NCI-H82 (cell line): ENCODE results near the gene DYSF.
A peak's percentile ranks its signal among the peaks of the same experiment; 100 is the strongest.

Source experiments
- DNase-seq: peaks from one replicate; lab custom pipeline; 2025; lab: John Stamatoyannopoulos, UW

Gene DYSF

DNA sequence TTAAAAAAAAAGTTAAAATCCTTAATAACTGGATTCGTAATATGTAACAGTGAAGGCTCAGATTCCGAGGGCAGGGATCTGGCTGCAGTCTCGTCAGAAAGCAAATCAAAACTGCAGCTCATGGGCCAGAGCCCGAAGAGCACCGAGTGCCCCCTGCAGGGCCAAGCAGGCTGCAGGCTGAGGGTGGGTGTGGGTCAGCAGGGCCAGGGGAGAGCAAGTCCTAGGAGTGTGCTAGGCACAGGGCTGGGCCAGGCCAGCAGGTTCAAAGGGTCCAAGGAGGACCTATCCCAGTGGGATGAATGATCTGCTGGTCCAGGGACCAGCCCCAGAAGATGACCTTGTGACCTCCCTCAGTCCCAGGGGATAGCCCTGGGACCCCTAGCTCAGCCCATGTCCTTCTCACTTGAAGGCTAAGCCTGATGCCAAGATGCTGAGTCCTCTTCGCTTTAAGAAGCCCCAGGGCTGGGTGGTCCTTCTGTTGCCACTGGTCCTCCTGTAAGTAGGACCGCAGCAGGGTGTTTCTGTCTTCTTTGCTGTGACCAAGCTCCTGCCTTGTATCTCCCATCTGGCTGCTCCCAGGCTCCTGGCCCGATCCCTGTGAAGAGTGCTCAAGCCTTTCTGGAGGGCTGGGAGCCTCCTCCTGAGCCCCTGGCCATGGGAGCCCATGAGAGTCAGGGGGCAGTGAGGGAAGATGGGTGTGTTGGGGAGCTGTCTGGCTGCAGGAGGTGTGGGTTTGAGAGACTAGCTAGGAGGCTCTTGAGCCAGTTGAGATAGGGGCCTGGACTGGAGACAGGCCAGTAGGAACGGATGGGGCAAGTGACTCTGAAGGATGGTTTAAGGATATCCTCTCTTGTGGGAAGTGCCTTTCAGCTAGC is 150.7 kb downstream of the DYSF start:
- no peak for DNase-seq

- DNase-seq = no peak
These were observed 151.4 kb downstream of the DYSF start for GRCh38 chr2:71604726-71605120.

DNA sequence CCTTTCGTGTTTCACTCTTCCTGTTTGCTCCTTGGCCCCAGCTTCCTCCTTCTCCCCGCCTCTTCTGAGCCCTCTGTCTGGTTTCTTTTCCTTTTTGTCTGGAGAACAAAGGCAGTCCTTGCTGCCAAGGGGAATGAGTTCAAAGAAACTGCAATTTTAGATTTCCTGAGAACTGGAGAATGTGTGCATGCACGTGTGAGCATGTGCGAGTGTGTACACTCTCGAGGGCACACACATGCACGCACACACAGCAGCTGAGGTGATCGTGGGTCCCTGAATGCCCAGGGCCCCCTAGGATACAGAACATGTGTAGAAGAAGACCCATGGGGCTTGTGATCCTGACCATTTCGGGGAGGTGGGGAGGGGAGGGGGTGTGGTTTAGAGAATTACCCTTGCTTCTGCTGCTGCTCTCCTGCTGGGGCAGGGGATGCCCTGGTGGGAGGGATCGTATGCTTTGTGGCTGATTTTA is 151.8 kb downstream of the DYSF start:
- no peak for DNase-seq

- DNase-seq = no peak
These were observed 152.4 kb downstream of the DYSF start for GRCh38 chr2:71605781-71606241.

DNA sequence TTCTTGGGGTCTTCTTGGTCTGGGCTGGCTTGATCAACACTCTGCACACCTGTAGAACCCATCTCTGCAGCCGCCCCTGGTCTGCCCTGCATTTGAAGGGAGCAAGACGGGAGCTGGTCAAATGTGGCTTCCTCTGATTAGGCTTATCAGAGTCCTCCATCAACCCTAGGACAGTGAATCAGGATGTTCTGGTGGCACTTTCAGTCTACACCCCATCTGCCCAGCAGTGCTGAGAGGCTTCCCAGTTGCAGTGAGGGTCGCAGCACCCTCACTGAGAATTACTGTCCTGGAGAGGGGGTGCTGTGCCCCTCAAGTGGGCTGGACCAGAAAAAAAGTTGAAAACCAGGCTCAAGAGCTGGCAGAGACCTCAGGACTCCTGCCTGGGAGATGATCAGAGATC is 152.9 kb downstream of the DYSF start:
- no peak for DNase-seq

GRCh38 chr2:71607151-71607889 is 154.0 kb downstream of the DYSF start:
- DNase-seq = no peak

DNA sequence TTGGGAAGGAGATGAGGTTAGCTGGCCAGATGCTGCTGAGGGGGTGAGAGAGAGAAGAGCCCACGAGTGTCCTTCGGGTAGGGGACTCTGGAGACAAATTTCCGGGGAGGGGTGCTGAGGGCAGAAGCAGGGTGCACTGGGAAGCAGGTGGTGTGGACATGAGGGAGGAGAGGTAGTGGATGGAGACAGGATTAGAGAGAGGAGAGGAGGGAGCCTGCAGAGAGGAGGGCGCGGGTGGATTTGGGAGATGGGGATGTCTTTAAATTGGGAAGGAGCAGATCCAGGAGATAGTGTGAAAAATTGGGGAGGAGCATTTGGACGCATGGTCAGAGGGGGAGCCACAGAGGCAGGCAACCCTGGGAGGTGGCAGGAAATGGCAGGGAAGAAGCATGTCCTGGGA is 154.7 kb downstream of the DYSF start:
- no peak for DNase-seq

- no peak for DNase-seq
These were observed 155.1 kb downstream of the DYSF start for GRCh38 chr2:71608441-71608840.

DNA sequence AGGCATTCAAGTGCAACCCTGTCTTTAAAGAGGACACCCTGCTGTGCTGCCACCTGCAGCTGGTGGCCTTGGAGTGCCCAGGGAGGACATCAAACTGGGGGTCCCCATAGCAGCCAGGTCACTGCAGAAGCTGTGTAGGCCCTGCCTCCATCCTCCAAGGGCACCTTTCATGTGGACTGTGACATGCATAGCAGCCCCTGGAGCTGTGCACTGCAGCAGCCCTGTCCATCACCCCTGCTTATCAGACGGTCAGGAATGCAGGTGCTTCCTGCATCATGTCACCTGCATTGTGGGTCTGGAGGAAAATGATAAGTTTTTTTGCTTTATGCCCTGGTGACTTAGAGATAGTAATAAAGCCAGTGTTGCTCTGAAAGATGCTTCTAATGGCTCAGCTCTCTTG is 155.7 kb downstream of the DYSF start:
- no peak for DNase-seq

- no peak for DNase-seq
These were observed 156.1 kb downstream of the DYSF start for GRCh38 chr2:71609441-71609840.

- DNase-seq = peak; percentile 26
These were observed 156.6 kb downstream of the DYSF start for GRCh38 chr2:71609958-71610357.

GRCh38 chr2:71610671-71611070 is 157.3 kb downstream of the DYSF start:
- DNase-seq = no peak

DNA sequence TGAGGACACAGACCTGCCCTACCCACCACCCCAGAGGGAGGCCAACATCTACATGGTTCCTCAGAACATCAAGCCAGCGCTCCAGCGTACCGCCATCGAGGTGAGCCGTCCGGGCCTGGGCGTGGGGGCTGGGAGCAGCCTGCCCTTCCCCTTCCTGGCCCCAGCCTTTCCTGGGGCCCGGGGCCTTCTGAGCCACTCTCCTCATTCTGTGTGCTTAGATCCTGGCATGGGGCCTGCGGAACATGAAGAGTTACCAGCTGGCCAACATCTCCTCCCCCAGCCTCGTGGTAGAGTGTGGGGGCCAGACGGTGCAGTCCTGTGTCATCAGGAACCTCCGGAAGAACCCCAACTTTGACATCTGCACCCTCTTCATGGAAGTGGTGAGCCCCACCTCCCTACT is 157.9 kb downstream of the DYSF start:
- no peak for DNase-seq

GRCh38 chr2:71611781-71612527 is 158.6 kb downstream of the DYSF start:
- DNase-seq = no peak

DNA sequence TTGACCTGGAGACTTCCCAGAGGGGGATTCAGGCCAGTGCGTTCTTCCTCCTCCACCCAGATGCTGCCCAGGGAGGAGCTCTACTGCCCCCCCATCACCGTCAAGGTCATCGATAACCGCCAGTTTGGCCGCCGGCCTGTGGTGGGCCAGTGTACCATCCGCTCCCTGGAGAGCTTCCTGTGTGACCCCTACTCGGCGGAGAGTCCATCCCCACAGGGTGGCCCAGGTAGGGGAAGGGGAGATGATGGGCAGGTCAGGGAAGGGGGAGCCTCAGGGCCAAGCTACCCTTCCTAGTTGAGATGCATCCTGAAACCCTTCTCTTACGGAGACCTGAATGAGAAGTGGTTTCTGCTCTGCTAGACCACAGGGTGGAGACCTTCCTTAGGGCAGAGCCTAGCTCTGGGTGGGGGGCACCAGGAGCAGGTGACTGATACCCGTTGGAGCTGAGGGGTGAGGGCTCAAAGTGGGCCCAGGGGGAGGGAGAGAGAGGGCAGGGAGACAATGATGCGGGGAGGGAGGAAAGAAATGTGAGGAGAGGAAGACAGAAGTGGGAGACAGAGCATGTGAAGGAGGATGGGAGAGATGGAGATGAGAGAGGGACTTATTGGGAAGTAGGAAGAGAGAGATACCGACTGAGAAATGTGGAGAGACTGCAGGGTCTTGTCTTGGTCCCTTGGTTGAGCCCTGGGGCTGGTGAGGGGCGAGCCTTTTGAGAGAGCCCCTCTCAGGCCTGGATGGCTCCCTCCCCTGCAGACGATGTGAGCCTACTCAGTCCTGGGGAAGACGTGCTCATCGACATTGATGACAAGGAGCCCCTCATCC is 159.4 kb downstream of the DYSF start:
- no peak for DNase-seq

GRCh38 chr2:71613403-71613952 is 160.1 kb downstream of the DYSF start:
- DNase-seq = no peak

DNA sequence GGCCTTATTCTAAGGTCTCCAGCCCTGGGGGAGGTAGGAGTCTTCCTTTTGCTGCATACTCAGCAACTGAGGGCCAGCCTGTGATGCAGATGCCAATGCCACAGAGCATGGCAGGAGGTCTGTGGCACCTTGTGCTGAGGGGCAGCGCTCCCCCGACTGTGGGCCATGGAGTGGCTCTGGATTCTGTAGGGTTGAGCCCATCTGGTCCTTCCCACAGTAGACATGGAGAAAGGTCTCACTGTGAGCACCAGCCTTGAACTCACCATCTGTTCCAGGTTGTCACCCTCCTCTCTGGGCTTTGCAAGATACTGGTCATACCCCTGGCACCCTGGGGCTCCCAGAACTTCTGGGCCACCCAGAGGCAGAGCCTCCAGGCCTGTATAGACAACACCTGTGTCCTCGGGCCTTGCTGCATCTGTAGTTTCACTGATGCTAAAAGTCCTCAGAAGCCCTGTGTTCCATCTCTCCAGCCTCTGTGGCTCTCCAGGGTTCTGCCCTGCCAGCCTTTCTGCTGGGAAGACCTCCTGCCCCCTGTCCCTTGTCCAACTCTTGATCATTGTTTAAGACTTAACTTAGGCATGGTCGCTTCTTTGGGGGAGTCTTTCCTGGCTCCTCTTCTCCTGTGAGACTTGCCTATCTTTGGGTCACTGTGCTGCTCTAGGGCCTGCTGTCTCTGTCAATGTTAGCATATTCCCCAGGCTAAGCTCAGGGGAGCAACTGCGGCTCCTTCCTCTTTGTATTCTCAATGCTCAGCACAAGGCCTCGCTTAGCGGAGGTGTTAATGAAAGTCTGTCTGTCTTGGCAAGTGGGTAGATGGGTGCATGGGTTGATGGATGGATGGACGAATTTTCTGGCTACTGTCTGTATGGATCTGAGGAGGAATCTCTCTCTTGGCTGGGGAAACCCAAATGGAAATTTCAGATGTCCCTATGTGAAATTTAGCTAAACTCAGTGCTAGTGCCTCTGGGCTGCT is 160.9 kb downstream of the DYSF start:
- no peak for DNase-seq

- no peak for DNase-seq
These were observed 161.8 kb downstream of the DYSF start for GRCh38 chr2:71614976-71615766.
